Hepatocyte (in vitro differentiated cells): ENCODE data around the gene OR52M1.

Experiments
- EZH2 ChIP-seq: fragments of 200-600 bp; sonication (generic); IDR thresholded peaks from 2 replicates; pipeline ENCODE4 v1.6.1; 2016; ENCODE audit warnings: antibody characterized with exemption, mild to moderate bottlenecking, borderline replicate concordance
- EZH2phosphoT487 ChIP-seq: fragments of 200-600 bp; sonication (generic); IDR thresholded peaks from one replicate; pipeline ENCODE4 v1.6.1; 2018; ENCODE audit warnings: antibody characterized with exemption, mild to moderate bottlenecking, low read depth, moderate library complexity; ENCODE audit not compliant: unreplicated experiment, severe bottlenecking
- TF ChIP-seq, protein P1 (sequence below): fragments of 200-600 bp; sonication (generic); IDR thresholded peaks from 2 replicates; pipeline ENCODE4 v1.5.1; 2016; ENCODE audit warnings: antibody characterized with exemption, mild to moderate bottlenecking; ENCODE audit not compliant: poor library complexity

DNA sequence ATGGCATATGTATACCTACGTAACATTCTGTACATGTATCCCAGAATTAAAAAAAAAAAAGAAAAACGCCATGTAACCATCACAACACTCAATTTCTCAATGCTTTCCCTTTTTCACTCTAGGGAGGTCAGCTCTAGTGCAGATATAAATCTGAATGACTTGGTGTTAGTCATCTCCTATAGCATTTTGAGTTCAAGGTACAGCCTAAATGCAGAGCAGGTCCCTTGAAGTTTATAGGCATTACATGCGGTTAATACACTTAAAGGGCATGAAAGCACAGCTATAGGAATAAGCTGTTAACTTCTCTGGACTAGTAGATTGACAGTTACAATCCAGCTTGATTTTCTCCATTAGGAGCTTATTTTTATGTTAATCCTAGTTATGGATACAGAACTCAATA lies 20.4 kb downstream of the OR52M1 start:
- TF ChIP-seq, protein P1, sequence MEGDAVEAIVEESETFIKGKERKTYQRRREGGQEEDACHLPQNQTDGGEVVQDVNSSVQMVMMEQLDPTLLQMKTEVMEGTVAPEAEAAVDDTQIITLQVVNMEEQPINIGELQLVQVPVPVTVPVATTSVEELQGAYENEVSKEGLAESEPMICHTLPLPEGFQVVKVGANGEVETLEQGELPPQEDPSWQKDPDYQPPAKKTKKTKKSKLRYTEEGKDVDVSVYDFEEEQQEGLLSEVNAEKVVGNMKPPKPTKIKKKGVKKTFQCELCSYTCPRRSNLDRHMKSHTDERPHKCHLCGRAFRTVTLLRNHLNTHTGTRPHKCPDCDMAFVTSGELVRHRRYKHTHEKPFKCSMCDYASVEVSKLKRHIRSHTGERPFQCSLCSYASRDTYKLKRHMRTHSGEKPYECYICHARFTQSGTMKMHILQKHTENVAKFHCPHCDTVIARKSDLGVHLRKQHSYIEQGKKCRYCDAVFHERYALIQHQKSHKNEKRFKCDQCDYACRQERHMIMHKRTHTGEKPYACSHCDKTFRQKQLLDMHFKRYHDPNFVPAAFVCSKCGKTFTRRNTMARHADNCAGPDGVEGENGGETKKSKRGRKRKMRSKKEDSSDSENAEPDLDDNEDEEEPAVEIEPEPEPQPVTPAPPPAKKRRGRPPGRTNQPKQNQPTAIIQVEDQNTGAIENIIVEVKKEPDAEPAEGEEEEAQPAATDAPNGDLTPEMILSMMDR: no peak
- no peak for TF ChIP-seq EZH2phosphoT487
- TF ChIP-seq EZH2: no peak
